C4-2B (cell line): ENCODE results near the gene NCKAP5.

Experiments used
- CTCF ChIP-seq: fragments of 450-650 bp; conservative IDR thresholded peaks from 2 replicates; pipeline ENCODE4 v1.5.1; 2017; ENCODE audit warnings: mild to moderate bottlenecking
- ZFX ChIP-seq: fragments of 450-650 bp; IDR thresholded peaks from 2 replicates; pipeline ENCODE4 v1.6.1; 2017

- no peak for TF ChIP-seq CTCF
- no peak for TF ChIP-seq ZFX
Measured at GRCh38 chr2:133343018-133343352, 225.3 kb downstream of the NCKAP5 start.
